ENCODE results near the gene SMYD3. TPM values are rescaled to one million over a fixed set of nuclear protein-coding genes. Genes with fewer than 3 reads are reported as not detected.

Gene SMYD3
- polyA plus RNA-seq, 1 donor from 2014 or later: 48.6 TPM

- no peaks in the 10 kb centered on the region for H3K9me2 ChIP-seq (ENCODE audit: insufficient read depth, low read length)
- no peaks in the 10 kb centered on the region for H4K20me1 ChIP-seq (ENCODE audit: insufficient read depth)
- no peak overlapping the region for H2AFZ ChIP-seq (ENCODE audit: low read depth, low read length)
- no peak overlapping the region for H3K27ac ChIP-seq (ENCODE audit: low read length)
- H3K4me3 ChIP-seq (ENCODE audit: low read length): no peak overlapping the region
- H3F3A ChIP-seq (ENCODE audit: insufficient read depth, low read length, poor library complexity, severe bottlenecking): no peaks in the 10 kb centered on the region
- TF ChIP-seq POLR2AphosphoS5 (IDR thresholded peaks at IDR 0.05) (no peak), SMC3 (conservative IDR thresholded peaks at IDR 0.05; ENCODE audit: poor library complexity) (no peak), TAF1 (IDR thresholded peaks at IDR 0.05; ENCODE audit: low read depth) (no peak), EZH2 (IDR thresholded peaks at IDR 0.05; ENCODE audit: borderline replicate concordance, insufficient read depth, low read length, poor library complexity, severe bottlenecking) (no peak), EP300 (conservative IDR thresholded peaks at IDR 0.05; ENCODE audit: poor library complexity, severe bottlenecking) (no peak), CTCF (IDR thresholded peaks at IDR 0.05; ENCODE audit: poor library complexity, severe bottlenecking) (no peak), RAD21 (conservative IDR thresholded peaks at IDR 0.05) (no peak), MXI1 (conservative IDR thresholded peaks at IDR 0.05; ENCODE audit: poor library complexity, severe bottlenecking) (no peak), REST (IDR thresholded peaks at IDR 0.05; ENCODE audit: borderline replicate concordance) (no peak)
- H3K9me3 ChIP-seq (ENCODE audit: low read length): no peaks in the 10 kb centered on the region
- H3K79me2 ChIP-seq (replicated peaks; ENCODE audit: insufficient read depth, low read length): no peaks in the 10 kb centered on the region
- no peak overlapping the region for H3K4me2 ChIP-seq (ENCODE audit: low read length)
- H3K36me3 ChIP-seq (ENCODE audit: insufficient read depth, low read length): no peaks in the 10 kb centered on the region
- H3K27me3 ChIP-seq (ENCODE audit: insufficient read depth, low read depth, low read length): no peaks in the 10 kb centered on the region
- H3K9ac ChIP-seq (ENCODE audit: low read length): no peak overlapping the region
Observed at GRCh38 chr1:246355411-246356230, 151.5 kb downstream of the SMYD3 start.

- no peak overlapping the region for H3K4me2 ChIP-seq (ENCODE audit: low read length)
- no peak overlapping the region for H3K4me3 ChIP-seq (ENCODE audit: low read length)
- no peak overlapping the region for H3K9ac ChIP-seq (ENCODE audit: low read length)
- H3K36me3 ChIP-seq (ENCODE audit: insufficient read depth, low read length): no peaks in the 10 kb centered on the region
- no peaks in the 10 kb centered on the region for H3K79me2 ChIP-seq (replicated peaks; ENCODE audit: insufficient read depth, low read length)
- no peaks in the 10 kb centered on the region for H4K20me1 ChIP-seq (ENCODE audit: insufficient read depth)
- no peaks in the 10 kb centered on the region for H3F3A ChIP-seq (ENCODE audit: insufficient read depth, low read length, poor library complexity, severe bottlenecking)
- H3K27me3 ChIP-seq (ENCODE audit: insufficient read depth, low read depth, low read length): no peaks in the 10 kb centered on the region
- H3K9me3 ChIP-seq (ENCODE audit: low read length): no peaks in the 10 kb centered on the region
- H3K27ac ChIP-seq (ENCODE audit: low read length): no peak overlapping the region
- no peaks in the 10 kb centered on the region for H3K9me2 ChIP-seq (ENCODE audit: insufficient read depth, low read length)
- no peak for TF ChIP-seq TAF1 (IDR thresholded peaks at IDR 0.05; ENCODE audit: low read depth)
- TF ChIP-seq RAD21 (conservative IDR thresholded peaks at IDR 0.05): no peak
- no peak for TF ChIP-seq POLR2AphosphoS5 (IDR thresholded peaks at IDR 0.05)
- TF ChIP-seq SMC3 (conservative IDR thresholded peaks at IDR 0.05; ENCODE audit: poor library complexity): no peak
- no peak for TF ChIP-seq EP300 (conservative IDR thresholded peaks at IDR 0.05; ENCODE audit: poor library complexity, severe bottlenecking)
- no peak for TF ChIP-seq REST (IDR thresholded peaks at IDR 0.05; ENCODE audit: borderline replicate concordance)
- no peak overlapping the region for H2AFZ ChIP-seq (ENCODE audit: low read depth, low read length)
Observed at GRCh38 chr1:246351721-246352120, 155.4 kb downstream of the SMYD3 start.

All from neural cell (in vitro differentiated cells).